OCI-LY3 (cell line): ENCODE data around the gene PLD2.
A peak's percentile ranks its signal among the peaks of the same experiment; 100 is the strongest.

Source experiments
- H2AFZ ChIP-seq: fragments of 200-600, 300-600 bp; shearing (Covaris generic); 2 replicates; pipeline ENCODE4 v1.6.0; 2014; ENCODE audit warnings: antibody characterized with exemption, low read depth, low read length
- H3K27ac ChIP-seq: fragments of 200-600, 300-600 bp; sonication (generic); 2 replicates; pipeline ENCODE4 v1.5.1; 2014; ENCODE audit warnings: mild to moderate bottlenecking, low read length, moderate library complexity, mixed read lengths
- H3K27me3 ChIP-seq: fragments of 200-600, 300-600 bp; sonication (generic); 2 replicates; pipeline ENCODE4 v1.6.1; 2014; ENCODE audit warnings: low read depth, low read length, mixed read lengths
- H3K36me3 ChIP-seq: fragments of 200-600, 300-600 bp; sonication (generic); replicated peaks from 2 replicates; pipeline ENCODE3; 2014; ENCODE audit warnings: low read depth, low read length, mixed read lengths
- H3K4me1 ChIP-seq: fragments of 300-600, 200-600 bp; sonication (generic); 2 replicates; pipeline ENCODE4 v1.6.1; 2014; ENCODE audit warnings: low read length, mixed read lengths
- H3K4me2 ChIP-seq: fragments of 200-600, 300-600 bp; sonication (generic); 2 replicates; pipeline ENCODE4 v1.6.1; 2014; ENCODE audit warnings: low read length, mixed read lengths
- H3K4me3 ChIP-seq: fragments of 300-600, 200-600 bp; sonication (generic); 2 replicates; pipeline ENCODE4 v1.5.1; 2014; ENCODE audit warnings: antibody characterized with exemption, mild to moderate bottlenecking, low read length, moderate library complexity
- H3K79me2 ChIP-seq: fragments of 300-600, 200-600 bp; shearing (Covaris generic); 2 replicates; pipeline ENCODE4 v1.6.1; 2014; ENCODE audit warnings: mild to moderate bottlenecking, low read length, mixed read lengths
- H3K9ac ChIP-seq: fragments of 300-600, 200-600 bp; shearing (Covaris generic); 2 replicates; pipeline ENCODE4 v1.6.0; 2014; ENCODE audit warnings: mild to moderate bottlenecking, low read length, moderate library complexity
- H3K9me3 ChIP-seq: fragments of 200-600, 300-600 bp; shearing (Covaris generic); 2 replicates; pipeline ENCODE4 v1.6.1; 2014; ENCODE audit warnings: low read length, mixed read lengths; ENCODE audit not compliant: insufficient read depth
- H4K20me1 ChIP-seq: fragments of 200-600, 300-600 bp; sonication (generic); 2 replicates; pipeline ENCODE4 v1.6.1; 2016; ENCODE audit warnings: low read length, mixed read lengths; ENCODE audit not compliant: insufficient read depth
- EZH2phosphoT487 ChIP-seq: fragments of 200-600 bp; shearing (Covaris generic); IDR thresholded peaks from 2 replicates; pipeline ENCODE4 v1.6.1; 2018; ENCODE audit warnings: antibody characterized with exemption, mixed run types, low read depth
- TF ChIP-seq, protein P1 (sequence below): fragments of 200-600, 300-600 bp; sonication (generic); IDR thresholded peaks from 2 replicates; pipeline ENCODE4 v1.5.1; 2014; ENCODE audit warnings: antibody characterized with exemption, low read length, low read depth

Gene PLD2

DNA sequence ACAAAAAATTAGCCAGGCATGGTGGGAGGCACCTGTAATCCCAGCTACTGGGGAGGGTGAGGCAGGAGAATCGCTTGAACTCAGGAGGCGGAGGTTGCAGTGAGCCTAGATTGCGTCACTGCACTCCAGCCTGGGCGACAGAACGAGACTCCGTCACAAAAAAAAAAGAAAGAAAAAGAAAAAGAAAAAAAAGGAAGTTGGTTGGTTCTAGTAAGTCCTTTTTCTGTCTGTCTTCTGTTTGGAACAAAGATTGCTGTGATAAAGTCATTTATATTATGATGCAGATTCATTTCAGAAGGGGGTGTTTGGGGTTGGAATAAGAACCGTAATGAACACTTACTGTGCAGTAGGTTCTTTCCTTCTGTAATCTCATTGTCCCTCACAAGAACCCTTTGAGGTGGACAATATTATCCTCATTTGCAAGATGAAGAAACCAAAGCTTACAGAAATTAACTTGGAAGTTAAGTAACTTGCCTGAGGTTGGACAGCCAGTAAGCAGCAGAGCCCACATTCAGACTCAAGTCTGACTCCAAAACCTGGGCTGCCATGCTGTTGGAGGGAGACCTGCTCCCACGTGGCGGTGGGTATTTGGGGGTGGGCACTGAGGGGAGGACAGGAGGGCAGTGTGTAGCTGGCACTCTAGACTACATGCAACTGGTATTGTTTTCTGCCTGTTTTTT, 36.5 kb downstream of the PLD2 start:
- H3K4me3 ChIP-seq = no peak overlapping the region
- H3K4me2 ChIP-seq = no peak overlapping the region
- H3K27me3 ChIP-seq = no peaks in the 10 kb centered on the region
- H4K20me1 ChIP-seq = peaks cover 17% of the 10 kb centered on the region; the same call in 1 of the 2 replicates
- peaks cover 52% of the 10 kb centered on the region for H3K79me2 ChIP-seq
- no peak overlapping the region for H3K9ac ChIP-seq
- peaks cover 2% of the 10 kb centered on the region for H3K36me3 ChIP-seq
- H3K9me3 ChIP-seq = no peaks in the 10 kb centered on the region
- no peak overlapping the region for H2AFZ ChIP-seq
- TF ChIP-seq, protein P1, sequence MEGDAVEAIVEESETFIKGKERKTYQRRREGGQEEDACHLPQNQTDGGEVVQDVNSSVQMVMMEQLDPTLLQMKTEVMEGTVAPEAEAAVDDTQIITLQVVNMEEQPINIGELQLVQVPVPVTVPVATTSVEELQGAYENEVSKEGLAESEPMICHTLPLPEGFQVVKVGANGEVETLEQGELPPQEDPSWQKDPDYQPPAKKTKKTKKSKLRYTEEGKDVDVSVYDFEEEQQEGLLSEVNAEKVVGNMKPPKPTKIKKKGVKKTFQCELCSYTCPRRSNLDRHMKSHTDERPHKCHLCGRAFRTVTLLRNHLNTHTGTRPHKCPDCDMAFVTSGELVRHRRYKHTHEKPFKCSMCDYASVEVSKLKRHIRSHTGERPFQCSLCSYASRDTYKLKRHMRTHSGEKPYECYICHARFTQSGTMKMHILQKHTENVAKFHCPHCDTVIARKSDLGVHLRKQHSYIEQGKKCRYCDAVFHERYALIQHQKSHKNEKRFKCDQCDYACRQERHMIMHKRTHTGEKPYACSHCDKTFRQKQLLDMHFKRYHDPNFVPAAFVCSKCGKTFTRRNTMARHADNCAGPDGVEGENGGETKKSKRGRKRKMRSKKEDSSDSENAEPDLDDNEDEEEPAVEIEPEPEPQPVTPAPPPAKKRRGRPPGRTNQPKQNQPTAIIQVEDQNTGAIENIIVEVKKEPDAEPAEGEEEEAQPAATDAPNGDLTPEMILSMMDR = no peak
- no peak for TF ChIP-seq EZH2phosphoT487
- no peak overlapping the region for H3K27ac ChIP-seq
- H3K4me1 ChIP-seq = peaks cover 19% of the 10 kb centered on the region

DNA sequence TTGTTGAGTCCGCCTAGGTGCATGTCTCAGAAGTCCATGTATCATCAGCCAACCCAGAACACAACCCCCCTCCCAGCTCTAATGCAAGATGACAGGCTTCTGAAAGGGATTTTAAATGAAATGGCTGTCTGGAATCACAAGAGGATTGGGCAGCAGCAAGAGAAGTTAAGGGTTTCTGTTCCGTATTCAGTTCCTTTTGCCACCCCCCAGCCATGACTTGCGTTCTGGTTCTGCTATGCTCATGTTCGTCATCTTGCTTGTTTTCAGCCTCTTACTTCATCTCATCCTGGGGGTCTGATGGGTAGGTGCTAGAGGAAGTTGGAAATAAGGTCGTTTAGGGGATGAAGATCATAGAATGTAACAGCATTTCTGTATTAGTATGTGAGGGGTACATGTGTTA, 38.2 kb downstream of the PLD2 start:
- Histone ChIP-seq H3K27me3 (no peaks in the 10 kb centered on the region), H3K4me2 (peak overlapping the region; percentile 83), H3K79me2 (peaks cover 41% of the 10 kb centered on the region), H4K20me1 (peaks cover 16% of the 10 kb centered on the region; the same call in 1 of the 2 replicates), H2AFZ (no peak overlapping the region), H3K4me3 (peak overlapping the region; percentile 50), H3K9ac (peak overlapping the region; percentile 44; the same call in 1 of the 2 replicates), H3K9me3 (no peaks in the 10 kb centered on the region), H3K36me3 (peaks cover 2% of the 10 kb centered on the region), H3K4me1 (peaks cover 19% of the 10 kb centered on the region), H3K27ac (peak overlapping the region; percentile 78)
- TF ChIP-seq, protein P1 = no peak
- TF ChIP-seq EZH2phosphoT487 = no peak

DNA sequence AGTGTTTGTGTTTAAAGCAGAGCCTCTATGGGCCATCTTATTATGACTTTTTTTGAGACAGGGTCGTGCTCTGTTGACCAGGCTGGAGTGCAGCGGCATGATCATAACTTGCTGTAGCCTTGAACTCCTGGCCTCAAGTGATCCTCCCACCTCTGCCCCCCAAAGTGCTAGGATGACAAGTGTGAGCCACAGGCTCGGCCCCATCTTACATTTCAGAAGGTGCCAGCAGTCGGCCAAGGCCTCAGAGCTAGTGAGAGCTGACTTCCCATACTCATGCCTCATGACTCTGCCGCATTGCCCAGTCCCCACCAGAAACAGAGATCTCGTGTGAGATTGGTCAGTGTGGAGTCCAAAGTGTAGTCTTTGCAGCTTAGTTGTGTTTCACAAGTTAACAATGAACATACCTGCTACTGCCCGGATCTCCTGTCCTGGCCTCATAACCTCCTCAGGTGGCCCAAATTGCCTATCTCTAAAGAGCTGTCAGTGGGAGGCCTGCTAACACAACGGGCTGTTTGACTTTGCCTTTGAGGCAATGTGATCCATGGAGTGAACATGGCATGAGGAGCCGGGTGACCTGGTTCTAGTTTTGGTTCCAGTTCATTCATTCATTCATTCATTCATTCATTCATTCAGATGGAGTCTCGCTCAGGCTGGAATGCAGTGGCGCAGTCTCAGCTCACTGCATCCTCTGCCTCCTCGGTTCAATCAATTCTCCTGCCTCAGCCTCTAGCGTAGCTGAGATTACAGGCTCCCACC, 39.9 kb downstream of the PLD2 start:
- Histone ChIP-seq H3K4me2 (no peak overlapping the region), H2AFZ (no peak overlapping the region), H3K4me1 (peaks cover 19% of the 10 kb centered on the region), H3K9ac (no peak overlapping the region), H3K27ac (no peak overlapping the region), H3K79me2 (peaks cover 29% of the 10 kb centered on the region), H3K27me3 (no peaks in the 10 kb centered on the region), H3K4me3 (no peak overlapping the region), H3K36me3 (peaks cover 2% of the 10 kb centered on the region), H4K20me1 (peaks cover 11% of the 10 kb centered on the region; the same call in 1 of the 2 replicates), H3K9me3 (no peaks in the 10 kb centered on the region)
- no peak for TF ChIP-seq EZH2phosphoT487
- TF ChIP-seq, protein P1 = no peak

DNA sequence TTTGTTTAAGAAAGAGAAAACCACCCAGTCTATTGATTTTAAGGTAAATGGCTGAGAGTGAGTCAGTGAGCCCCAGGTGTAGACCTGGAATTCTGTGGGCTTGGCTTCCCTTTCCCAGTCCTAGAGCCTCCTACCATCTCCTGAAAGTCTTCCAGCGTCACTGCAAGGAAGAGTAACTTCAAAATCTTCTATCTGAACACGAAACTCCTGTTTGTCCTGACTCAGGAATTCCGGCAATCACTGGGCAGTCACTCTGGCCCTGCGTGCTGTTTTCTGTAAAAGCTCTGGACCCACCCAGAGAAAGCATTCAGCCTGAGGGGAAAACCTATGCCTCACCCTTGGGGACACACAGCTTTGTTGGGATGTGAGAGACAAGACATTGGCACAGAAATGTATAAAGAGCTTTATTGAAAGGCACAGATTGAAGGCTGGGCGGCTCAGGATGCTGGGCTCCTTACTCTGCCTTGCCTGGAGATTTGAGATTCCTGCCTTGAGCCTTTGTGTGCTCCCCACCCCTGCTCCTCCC, 42.1 kb downstream of the PLD2 start:
- no peaks in the 10 kb centered on the region for H3K27me3 ChIP-seq
- H3K79me2 ChIP-seq = peaks cover 24% of the 10 kb centered on the region
- H3K27ac ChIP-seq = no peak overlapping the region
- H3K4me2 ChIP-seq = no peak overlapping the region
- TF ChIP-seq EZH2phosphoT487 = no peak
- TF ChIP-seq, protein P1 = no peak
- H3K9me3 ChIP-seq = no peaks in the 10 kb centered on the region
- no peak overlapping the region for H2AFZ ChIP-seq
- H3K36me3 ChIP-seq = no peaks in the 10 kb centered on the region
- H3K9ac ChIP-seq = no peak overlapping the region
- H3K4me1 ChIP-seq = peaks cover 19% of the 10 kb centered on the region
- peaks cover 11% of the 10 kb centered on the region for H4K20me1 ChIP-seq
- H3K4me3 ChIP-seq = no peak overlapping the region
